Activated naive CD4-positive, alpha-beta T cell treated with Interleukin-2 at 50 U/mL for 16 hours (primary cell): Measurements from ENCODE around the gene LRP6.
"Not testable (repeated sequence)": the region's sequence is repeated elsewhere in the genome, so short reads cannot be mapped to it uniquely, and the experiment has no call there.

Experiments
- DNase-seq: peaks from one replicate; pipeline ENCODE4 v3.0.0-alpha.2; 2020

The LRP6 gene

GRCh38 chr12:12265571-12266388 lies 1.1 kb downstream of the LRP6 start:
- DNase-seq = no peak

- DNase-seq = no peak
These were observed 1.8 kb downstream of the LRP6 start for GRCh38 chr12:12265035-12265434.

- DNase-seq = no peak
These were observed 2.9 kb downstream of the LRP6 start for GRCh38 chr12:12263909-12264308.

- DNase-seq = not testable (repeated sequence)
These were observed 10.5 kb downstream of the LRP6 start for GRCh38 chr12:12256291-12256757.

DNA sequence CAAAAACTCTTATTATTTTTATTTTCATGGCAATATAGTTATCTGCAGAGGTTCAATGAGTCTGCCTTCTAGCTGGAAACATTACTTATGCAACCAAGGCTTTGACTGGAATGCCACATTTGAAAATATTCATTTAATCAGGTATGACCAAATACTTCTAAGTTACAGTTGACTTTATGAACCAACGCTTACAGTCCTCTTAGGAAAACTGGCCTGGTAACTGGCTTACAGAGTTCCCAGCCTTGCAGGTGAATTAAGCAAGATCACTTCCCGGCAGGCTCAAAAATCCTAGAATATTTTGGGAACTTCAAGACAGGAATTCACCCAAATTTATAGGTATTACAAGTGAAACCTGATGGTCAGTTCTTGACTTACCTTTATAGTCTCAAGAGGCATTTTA lies 12.3 kb downstream of the LRP6 start:
- no peak for DNase-seq

DNA sequence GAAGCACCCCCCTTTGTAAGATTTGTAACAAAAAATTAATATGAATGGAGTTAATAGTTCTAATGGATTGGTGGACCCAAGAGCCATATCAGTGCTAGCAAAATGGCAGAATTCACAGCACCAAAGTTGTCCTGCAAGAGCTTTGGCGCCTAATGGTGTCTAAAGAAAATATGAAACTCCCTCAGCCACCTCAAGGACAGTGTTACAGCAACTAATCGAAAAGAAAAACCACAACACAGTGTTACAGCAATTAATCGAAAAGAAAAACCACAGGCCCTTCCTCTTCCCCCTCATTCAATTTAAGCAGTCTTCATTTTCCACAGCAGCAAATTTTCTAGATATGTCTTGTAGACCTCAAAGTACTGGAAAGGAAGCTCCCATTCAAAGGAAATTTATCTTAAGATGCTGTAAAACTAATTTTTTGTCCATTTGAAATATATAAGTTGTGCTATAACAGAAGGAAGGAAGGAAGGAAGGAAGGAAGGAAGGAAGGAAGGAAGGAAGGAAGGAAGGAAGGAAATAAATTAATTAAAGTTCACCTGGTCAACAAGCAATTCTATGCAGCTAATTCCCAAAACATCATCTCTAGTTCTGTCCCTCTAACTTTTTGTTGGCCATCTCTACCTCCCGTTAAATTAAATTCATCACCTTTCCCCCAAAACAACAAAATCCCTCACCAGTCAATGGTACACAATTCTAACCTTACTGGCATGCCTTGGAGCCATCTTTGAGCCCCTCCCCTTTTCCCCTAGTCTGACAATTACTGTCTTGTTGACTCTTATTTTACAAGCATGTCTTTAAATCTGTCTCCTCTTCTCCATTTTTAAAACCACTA lies 17.4 kb downstream of the LRP6 start:
- DNase-seq = no peak

- DNase-seq = no peak
These were observed 19.3 kb downstream of the LRP6 start for GRCh38 chr12:12247584-12247983.

GRCh38 chr12:12244341-12244740 lies 22.5 kb downstream of the LRP6 start:
- no peak for DNase-seq

DNA sequence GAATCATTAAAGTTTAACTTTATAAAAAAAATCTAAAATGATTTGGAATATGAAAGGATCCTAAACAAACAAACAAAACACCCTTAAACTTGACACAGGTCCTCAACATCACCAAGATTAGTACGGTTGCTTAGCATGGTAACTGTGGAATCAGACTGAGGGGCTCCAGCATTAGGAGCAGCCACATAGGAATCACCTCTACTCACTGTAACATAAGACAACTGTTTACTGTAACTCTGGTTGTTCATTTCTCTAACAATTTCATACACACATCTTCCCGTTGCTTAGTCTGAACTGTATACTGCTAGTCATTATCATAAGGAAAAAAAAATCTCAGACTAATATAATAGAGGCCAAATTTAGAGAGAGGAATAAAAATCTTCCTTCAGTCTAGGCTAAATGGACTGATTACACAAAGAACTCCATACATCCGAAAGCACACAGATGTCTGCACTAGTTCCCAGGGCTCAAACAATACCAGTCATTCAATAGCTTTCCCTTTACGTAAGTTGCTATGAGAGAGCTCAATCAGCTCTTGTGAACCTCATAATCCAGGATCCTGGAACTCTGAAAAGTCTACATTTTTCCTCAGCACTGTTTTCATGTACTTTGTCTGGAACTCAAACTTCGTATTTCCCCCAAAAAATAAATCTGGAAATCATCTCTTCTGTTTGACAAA lies 26.0 kb downstream of the LRP6 start:
- no peak for DNase-seq

DNA sequence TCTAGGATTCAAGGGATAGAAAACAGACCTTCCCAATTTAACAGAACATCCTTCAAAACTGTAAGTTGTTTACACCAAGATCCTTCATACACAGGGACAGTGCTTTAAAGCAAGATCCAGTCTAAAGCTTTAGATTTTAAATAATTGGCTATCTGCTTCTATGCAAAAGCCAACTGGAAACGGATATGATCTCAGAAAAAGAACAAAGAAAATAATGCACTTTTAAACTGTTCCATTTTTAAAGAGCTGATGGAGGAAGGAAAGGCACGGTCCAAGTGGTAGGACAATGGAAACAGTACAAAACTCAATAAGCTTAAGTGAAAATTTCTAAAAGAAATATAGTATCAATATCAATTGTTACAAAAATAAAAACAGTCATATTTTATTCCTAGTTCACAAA lies 27.7 kb downstream of the LRP6 start:
- no peak for DNase-seq

DNA sequence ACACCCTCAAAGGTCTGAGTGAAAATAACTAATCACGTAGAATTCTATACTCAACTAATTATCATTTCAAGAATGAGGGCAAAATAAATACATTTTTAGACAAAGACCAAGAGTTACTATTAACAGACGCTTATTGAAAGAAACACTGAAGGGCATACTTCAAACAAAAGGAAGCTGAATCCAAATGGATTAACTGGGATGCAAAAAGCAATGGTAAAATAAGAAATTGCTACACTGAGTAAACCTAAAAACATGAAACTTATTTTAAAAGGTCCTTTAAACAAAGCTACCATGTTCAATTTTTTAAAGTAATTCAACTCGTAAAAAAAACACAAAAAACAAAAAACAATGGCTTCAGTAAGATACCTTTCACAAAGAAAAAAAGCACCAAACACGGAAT lies 28.2 kb downstream of the LRP6 start:
- DNase-seq = no peak

- DNase-seq = no peak
These were observed 29.9 kb downstream of the LRP6 start for GRCh38 chr12:12236896-12237295.

DNA sequence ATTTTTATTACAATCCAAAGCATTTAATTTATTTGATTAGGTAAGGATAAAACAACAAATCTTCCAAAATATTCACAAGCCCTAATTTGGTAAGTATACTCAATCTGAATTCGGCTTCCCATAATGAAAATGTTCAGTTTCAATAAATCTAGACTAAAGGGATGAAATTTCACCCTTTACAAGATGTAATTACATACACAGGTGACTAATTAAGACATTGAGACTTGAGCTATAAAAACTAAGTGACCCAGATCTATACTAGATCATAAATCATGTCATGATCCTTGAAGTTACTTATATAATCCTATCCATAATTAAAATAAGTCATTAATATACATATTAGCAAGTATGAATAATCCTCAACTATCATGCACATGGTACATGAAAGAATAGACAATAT lies 36.6 kb downstream of the LRP6 start:
- no peak for DNase-seq

DNA sequence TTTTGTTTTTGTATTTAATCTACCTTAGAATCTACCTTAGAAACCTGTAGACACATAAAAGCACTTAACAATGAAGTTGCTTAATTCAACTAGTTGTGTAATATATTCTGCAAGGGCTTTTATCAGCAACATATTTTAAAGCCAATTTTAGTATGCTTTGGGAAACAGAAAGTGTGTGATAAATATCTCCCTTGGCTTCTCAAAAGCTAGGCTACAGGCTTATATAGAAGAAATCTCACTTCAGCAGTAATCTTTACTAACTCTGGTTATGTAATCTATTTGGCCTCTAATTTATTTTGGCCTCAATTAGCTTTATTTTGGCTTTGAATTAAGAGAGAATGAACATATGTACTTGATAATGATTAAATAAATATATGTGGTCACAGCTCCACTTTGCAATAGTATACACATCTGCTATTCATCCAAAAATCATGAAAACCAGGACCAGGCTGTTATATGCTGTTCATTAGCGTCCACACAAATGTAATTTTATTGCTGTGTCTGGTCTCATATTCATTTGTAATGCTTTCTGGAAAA lies 37.2 kb downstream of the LRP6 start:
- no peak for DNase-seq

DNA sequence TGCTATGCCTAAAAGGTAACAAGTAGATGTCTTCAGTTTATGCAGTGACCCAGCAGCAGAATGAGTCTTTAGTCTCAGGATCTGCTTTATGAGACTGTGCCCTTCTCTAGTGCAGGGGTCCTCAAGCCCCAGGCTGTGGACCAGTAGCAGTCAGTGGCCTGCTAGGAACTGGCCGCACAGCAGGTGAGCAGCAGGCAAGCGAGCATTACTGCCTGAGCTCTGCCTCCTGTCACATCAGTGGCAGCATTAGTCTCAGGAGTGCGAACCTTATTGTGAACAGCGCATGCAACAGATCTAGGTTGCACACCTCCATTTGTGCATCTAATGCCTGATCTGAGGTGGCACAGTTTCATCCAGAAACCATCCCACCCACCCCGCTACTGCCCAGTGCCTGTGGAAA lies 38.4 kb downstream of the LRP6 start:
- DNase-seq = no peak

DNA sequence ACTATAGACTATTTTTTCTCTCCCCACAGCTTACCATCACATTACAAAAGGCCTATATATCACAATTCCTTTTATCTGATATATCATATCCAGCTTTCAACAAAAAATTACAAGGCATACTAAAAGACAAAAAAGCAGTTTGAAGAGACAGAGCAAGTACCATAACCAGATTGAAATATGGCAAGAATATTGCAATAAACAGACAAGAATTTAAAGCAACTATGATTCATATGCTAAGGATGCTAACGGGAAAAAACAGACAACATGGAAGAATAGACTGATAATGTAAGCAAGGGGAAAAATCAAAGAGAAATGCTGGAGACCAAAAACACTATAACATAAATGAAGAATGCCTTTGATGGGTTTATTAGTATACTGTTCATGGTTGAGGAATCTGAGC lies 40.7 kb downstream of the LRP6 start:
- no peak for DNase-seq

DNA sequence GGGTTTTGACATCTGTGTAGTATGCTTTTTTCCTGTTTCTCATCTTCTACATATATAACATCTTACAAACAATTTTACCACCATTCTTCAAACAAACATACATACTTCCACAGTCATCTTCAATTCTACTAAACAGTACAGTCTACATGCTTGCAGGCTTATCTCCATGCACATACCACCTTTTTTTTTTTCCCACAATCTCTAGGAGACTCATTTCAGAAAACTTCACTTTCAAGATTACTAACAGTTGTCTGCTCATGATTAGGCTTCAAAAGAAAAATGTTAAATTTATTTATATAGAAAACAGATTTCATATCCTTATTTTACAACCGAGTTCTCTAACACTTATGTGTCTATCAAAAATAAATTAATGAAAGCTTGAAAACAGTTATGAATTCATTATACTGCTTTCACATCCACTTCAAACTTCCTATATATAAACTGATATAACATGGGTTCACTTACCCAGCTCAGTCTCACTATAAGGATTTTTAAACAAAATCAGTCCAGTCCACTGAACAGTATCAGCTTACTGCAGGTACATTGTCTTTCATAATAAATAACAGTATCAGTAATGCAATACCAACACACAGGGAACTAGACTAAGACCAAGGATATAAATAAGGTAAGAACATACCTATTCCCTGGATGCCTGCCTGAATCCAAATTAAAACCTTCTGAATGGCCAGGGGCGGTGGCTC lies 42.5 kb downstream of the LRP6 start:
- no peak for DNase-seq

DNA sequence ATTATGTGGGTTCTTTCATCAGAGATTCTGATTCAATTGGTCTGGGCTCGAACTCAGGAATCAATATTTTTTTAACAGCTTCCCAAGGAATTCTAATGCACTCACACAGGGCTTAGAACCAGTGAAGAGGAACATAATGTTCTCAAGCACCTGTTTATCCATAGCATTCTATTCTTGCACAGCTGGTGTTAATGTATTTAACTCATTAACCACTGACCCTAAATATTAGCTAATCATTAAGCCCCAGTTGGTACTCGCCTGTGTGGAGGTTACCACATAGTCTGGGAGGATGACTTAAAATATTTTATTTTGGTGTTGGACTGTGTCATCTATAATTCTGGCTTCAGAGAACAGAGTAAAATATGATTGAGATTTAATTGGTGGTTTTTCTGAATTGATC lies 45.3 kb downstream of the LRP6 start:
- no peak for DNase-seq

GRCh38 chr12:12219664-12220063 lies 47.2 kb downstream of the LRP6 start:
- no peak for DNase-seq

DNA sequence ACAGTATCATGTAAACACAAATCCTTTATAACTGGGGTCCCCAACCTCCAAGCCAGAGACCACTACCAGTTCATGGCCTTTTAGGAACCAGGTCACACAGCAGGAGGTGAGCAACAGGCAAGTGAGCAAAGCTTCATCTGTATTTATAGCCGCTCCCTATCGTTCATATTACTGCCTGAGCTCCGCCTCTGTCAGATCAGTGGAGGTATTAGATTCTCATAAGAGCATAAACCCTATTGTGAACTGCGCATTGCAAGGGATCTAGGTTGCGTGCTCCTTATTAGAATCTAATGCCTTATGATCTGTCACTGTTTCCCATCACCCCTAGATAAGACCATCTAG lies 49.9 kb downstream of the LRP6 start:
- no peak for DNase-seq

DNA sequence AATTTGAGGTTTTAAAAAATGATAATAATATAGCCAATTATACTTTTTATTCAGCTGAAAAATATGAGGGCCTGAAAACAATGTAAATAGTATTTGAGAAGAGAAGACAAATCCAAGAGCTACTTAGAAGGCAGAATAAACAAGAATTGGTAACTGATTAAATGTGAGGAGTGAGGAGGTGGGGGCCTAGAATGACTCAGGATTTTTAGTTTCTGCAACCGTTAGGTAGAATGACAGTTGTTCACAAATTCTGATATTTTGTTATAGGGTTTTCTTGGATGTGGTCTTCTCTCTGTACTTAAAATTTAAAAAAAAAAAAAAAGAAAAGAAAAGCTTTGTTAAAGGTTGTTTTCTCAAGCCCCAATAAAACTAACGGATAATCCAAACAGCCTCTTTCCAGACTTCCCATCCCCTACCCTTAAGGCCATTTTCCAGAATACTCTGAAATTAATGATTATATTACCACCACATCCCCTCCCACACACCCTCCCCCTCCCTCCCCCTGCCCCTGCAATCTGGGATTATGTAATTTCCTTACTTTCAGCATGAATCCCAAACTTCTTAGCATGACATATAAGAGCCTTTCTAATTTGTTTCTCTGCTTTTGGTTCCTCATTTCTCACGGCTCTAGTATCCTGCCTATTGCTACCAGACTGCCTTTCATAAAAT lies 50.4 kb downstream of the LRP6 start:
- DNase-seq = no peak

DNA sequence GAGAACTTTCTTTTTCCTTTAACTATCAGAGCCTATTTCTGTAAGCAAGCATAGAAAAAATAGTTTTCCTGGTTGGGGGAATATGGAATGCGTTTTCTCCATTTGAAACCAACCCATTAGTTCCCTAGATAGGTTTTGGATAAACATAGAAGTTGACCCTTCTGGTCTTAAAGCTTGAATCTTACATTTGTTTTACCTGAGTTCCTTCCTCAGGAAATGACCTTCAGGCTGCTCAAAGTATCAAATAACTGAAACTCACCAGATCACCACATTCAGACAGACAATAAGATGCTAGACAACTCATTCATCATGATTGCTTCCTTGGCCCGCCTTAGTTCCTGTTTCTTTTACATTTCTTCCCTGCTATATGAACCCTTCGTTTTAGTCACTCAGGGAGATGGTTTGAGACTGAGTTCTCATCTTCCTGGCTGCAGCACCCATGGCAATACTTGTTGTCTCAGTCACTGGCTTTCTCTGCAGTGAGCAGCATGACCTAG lies 52.2 kb downstream of the LRP6 start:
- no peak for DNase-seq
